Fibroblast of pulmonary artery (primary cell): ENCODE measurements around the gene C3orf62.

Experiments
- DNase-seq: peaks from one replicate; pipeline ENCODE4 v3.0.0-alpha.2; 2010; ENCODE audit warnings: low read depth
- H3K4me3 ChIP-seq: replicated peaks from 2 replicates; pipeline ENCODE4 v1.5.1; 2011; ENCODE audit warnings: low read depth, mild to moderate bottlenecking, control low read depth, low read length, moderate library complexity
- CTCF ChIP-seq: IDR thresholded peaks from 2 replicates; pipeline ENCODE4 v1.5.1; 2011; ENCODE audit warnings: mild to moderate bottlenecking, control low read depth, low read length, inconsistent platforms; ENCODE audit errors: missing control alignments

C3orf62 gene

GRCh38 chr3:49283997-49284396 is 7.0 kb upstream of the C3orf62 start:
- H3K4me3 ChIP-seq: no peak overlapping the region
- no peak for DNase-seq
- TF ChIP-seq CTCF: no peak

GRCh38 chr3:49279376-49279775 is 2.3 kb upstream of the C3orf62 start:
- DNase-seq: peak; percentile 58
- TF ChIP-seq CTCF: no peak
- H3K4me3 ChIP-seq: no peak overlapping the region

GRCh38 chr3:49278548-49278947 is 1.5 kb upstream of the C3orf62 start:
- no peak for TF ChIP-seq CTCF
- no peak overlapping the region for H3K4me3 ChIP-seq
- DNase-seq: no peak

GRCh38 chr3:49277383-49277775 is 347 bp upstream of the C3orf62 start:
- no peak for TF ChIP-seq CTCF
- H3K4me3 ChIP-seq: peak overlapping the region; percentile 54
- peak; percentile 45 for DNase-seq

GRCh38 chr3:49273825-49274532 is 3.1 kb downstream of the C3orf62 start:
- no peak overlapping the region for H3K4me3 ChIP-seq
- DNase-seq: no peak
- TF ChIP-seq CTCF: no peak

GRCh38 chr3:49271047-49271446 is 6.0 kb downstream of the C3orf62 start:
- H3K4me3 ChIP-seq: no peak overlapping the region
- no peak for DNase-seq
- TF ChIP-seq CTCF: no peak

- no peak overlapping the region for H3K4me3 ChIP-seq
- no peak for TF ChIP-seq CTCF
- no peak for DNase-seq
Measured at GRCh38 chr3:49270156-49270500, 6.9 kb downstream of the C3orf62 start.
